Hepatocyte (in vitro differentiated cells): Measurements from ENCODE around the gene ADGRA1. TPM values are rescaled to one million over a fixed set of nuclear protein-coding genes. Genes with fewer than 3 reads are reported as not detected.

Experiments
- DNase-seq: peaks from one replicate; pipeline ENCODE4 v3.0.0-alpha.2; 2016; ENCODE audit warnings: low spot score
- H2AFZ ChIP-seq: fragments of 200-600 bp; sonication (generic); 2 replicates; pipeline ENCODE4 v1.6.0; 2016; ENCODE audit warnings: antibody characterized with exemption, mild to moderate bottlenecking
- H3K27ac ChIP-seq: fragments of 200-600 bp; sonication (generic); 2 replicates; pipeline ENCODE4 v1.5.1; 2016; ENCODE audit warnings: mild to moderate bottlenecking
- H3K27me3 ChIP-seq: fragments of 200-600 bp; sonication (generic); 2 replicates; pipeline ENCODE4 v1.6.1; 2016
- H3K36me3 ChIP-seq: fragments of 200-600 bp; sonication (generic); replicated peaks from 2 replicates; pipeline ENCODE4 v1.5.1; 2016; ENCODE audit warnings: low read depth; ENCODE audit not compliant: insufficient read depth
- H3K4me1 ChIP-seq: fragments of 200-600 bp; sonication (generic); 2 replicates; pipeline ENCODE4 v1.5.1; 2016; ENCODE audit warnings: mild to moderate bottlenecking, moderate library complexity; ENCODE audit not compliant: insufficient read depth
- H3K4me2 ChIP-seq: fragments of 200-600 bp; sonication (generic); 2 replicates; pipeline ENCODE4 v1.6.0; 2016
- H3K4me3 ChIP-seq: fragments of 200-600 bp; sonication (generic); 2 replicates; pipeline ENCODE4 v1.5.1; 2016; ENCODE audit warnings: mild to moderate bottlenecking
- H3K79me2 ChIP-seq: fragments of 200-600 bp; sonication (generic); 2 replicates; pipeline ENCODE4 v1.6.0; 2017; ENCODE audit warnings: mild to moderate bottlenecking
- H3K9me2 ChIP-seq: fragments of 200-600 bp; sonication (generic); replicated peaks from 2 replicates; pipeline ENCODE4 v1.6.0; 2017; ENCODE audit warnings: mild to moderate bottlenecking; ENCODE audit not compliant: insufficient read depth
- H3K9me3 ChIP-seq: fragments of 200-600 bp; sonication (generic); 2 replicates; pipeline ENCODE4 v1.5.1; 2016; ENCODE audit warnings: low read depth, mild to moderate bottlenecking
- H4K20me1 ChIP-seq: fragments of 200-600 bp; sonication (generic); 2 replicates; pipeline ENCODE4 v1.6.0; 2016; ENCODE audit warnings: mild to moderate bottlenecking; ENCODE audit not compliant: insufficient read depth, poor library complexity, severe bottlenecking
- EZH2 ChIP-seq: fragments of 200-600 bp; sonication (generic); IDR thresholded peaks from 2 replicates; pipeline ENCODE4 v1.6.1; 2016; ENCODE audit warnings: antibody characterized with exemption, mild to moderate bottlenecking, borderline replicate concordance
- EZH2phosphoT487 ChIP-seq: fragments of 200-600 bp; sonication (generic); IDR thresholded peaks from one replicate; pipeline ENCODE4 v1.6.1; 2018; ENCODE audit warnings: antibody characterized with exemption, mild to moderate bottlenecking, low read depth, moderate library complexity; ENCODE audit not compliant: unreplicated experiment, severe bottlenecking
- WGBS: methylation state at CpG from one replicate; pipeline ENCODE4 v1.1.6; 2016; ENCODE audit warnings: low lambda C conversion rate; ENCODE audit errors: missing lambda C conversion rate; 5-methylcytosine and 5-hydroxymethylcytosine counted together
- polyA plus RNA-seq: library from polyadenylated mRNA; unstranded; fragments of >200 nt; fragmentation: Nextera tagmentation; extraction: Ambion mirVana; gene quantifications from 2 replicates; pipeline ENCODE4 v1.2.1, GENCODE V29; 2016
- total RNA-seq: library from RNA; depleted of rRNA; stranded (reverse); fragments of >200 nt; gene quantifications from 2 replicates; pipeline ENCODE4 v1.2.3, GENCODE V29; 2014
- TF ChIP-seq, protein P1 (sequence below): fragments of 200-600 bp; sonication (generic); IDR thresholded peaks from 2 replicates; pipeline ENCODE4 v1.5.1; 2016; ENCODE audit warnings: antibody characterized with exemption, mild to moderate bottlenecking; ENCODE audit not compliant: poor library complexity

ADGRA1 gene
- total and polyA plus RNA-seq, 2 experiments from 2014 or later: 0.47 TPM; not detected in 1

DNA sequence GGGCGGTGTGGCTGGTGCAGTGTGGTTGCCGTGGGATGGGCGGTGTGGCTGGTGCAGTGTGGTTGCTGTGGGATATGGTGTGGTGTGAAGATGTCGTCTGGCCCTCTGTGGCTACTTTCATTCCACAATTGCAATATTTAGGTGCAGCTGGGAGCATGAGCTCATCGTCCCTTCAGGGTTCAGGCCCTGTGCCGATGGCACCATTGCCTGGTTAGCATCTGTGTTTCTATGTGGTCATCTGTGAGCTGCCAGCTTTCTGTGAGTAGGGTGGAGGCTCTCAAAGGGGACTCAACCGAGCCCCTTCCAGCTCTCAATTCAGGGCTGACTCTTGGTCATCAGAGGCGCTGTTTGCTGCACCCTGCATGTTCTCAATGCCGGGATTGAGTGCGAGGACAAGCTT, 3.6 kb downstream of the ADGRA1 start:
- Histone ChIP-seq H3K9me3 (no peaks in the 10 kb centered on the region), H3K36me3 (no peaks in the 10 kb centered on the region), H3K4me1 (no peaks in the 10 kb centered on the region), H4K20me1 (no peaks in the 10 kb centered on the region), H3K4me2 (no peak overlapping the region), H3K27me3 (peaks cover 42% of the 10 kb centered on the region), H3K9me2 (no peaks in the 10 kb centered on the region), H3K27ac (no peak overlapping the region), H2AFZ (no peak overlapping the region), H3K79me2 (no peaks in the 10 kb centered on the region), H3K4me3 (no peak overlapping the region)
- TF ChIP-seq, protein P1, sequence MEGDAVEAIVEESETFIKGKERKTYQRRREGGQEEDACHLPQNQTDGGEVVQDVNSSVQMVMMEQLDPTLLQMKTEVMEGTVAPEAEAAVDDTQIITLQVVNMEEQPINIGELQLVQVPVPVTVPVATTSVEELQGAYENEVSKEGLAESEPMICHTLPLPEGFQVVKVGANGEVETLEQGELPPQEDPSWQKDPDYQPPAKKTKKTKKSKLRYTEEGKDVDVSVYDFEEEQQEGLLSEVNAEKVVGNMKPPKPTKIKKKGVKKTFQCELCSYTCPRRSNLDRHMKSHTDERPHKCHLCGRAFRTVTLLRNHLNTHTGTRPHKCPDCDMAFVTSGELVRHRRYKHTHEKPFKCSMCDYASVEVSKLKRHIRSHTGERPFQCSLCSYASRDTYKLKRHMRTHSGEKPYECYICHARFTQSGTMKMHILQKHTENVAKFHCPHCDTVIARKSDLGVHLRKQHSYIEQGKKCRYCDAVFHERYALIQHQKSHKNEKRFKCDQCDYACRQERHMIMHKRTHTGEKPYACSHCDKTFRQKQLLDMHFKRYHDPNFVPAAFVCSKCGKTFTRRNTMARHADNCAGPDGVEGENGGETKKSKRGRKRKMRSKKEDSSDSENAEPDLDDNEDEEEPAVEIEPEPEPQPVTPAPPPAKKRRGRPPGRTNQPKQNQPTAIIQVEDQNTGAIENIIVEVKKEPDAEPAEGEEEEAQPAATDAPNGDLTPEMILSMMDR: no peak
- TF ChIP-seq EZH2phosphoT487: no peak
- no peak for TF ChIP-seq EZH2
- no peak for DNase-seq
- 88% methylated on average over 10 of the region's 10 CpGs for WGBS

DNA sequence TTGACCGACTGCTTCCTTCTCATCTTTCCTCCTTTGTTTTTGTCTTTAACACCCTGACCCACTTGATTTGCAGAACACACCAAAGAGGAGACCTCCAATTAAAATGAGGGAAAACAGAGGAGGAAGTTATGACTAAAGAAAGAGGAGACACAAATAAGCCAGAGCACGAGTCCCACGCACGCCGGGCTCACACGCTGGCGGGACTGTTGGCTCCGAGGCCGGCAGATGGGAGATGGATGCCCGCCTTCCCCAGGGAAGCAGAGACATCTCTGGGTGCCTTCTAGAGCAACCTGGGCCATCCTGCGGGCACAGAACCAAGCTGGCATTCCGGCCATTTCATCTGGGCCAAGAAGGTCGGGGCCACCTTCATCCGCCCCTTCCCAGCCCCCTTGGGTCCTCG, 5.6 kb downstream of the ADGRA1 start:
- Histone ChIP-seq H3K4me1 (no peaks in the 10 kb centered on the region), H3K4me2 (no peak overlapping the region), H3K79me2 (no peaks in the 10 kb centered on the region), H3K4me3 (no peak overlapping the region), H3K27me3 (peaks cover 24% of the 10 kb centered on the region), H3K27ac (no peak overlapping the region), H4K20me1 (no peaks in the 10 kb centered on the region), H2AFZ (no peak overlapping the region), H3K9me3 (no peaks in the 10 kb centered on the region), H3K9me2 (no peaks in the 10 kb centered on the region), H3K36me3 (no peaks in the 10 kb centered on the region)
- DNase-seq: no peak
- WGBS: 91% methylated on average over 15 of the region's 15 CpGs
- TF ChIP-seq EZH2: no peak
- TF ChIP-seq, protein P1: no peak
- no peak for TF ChIP-seq EZH2phosphoT487

DNA sequence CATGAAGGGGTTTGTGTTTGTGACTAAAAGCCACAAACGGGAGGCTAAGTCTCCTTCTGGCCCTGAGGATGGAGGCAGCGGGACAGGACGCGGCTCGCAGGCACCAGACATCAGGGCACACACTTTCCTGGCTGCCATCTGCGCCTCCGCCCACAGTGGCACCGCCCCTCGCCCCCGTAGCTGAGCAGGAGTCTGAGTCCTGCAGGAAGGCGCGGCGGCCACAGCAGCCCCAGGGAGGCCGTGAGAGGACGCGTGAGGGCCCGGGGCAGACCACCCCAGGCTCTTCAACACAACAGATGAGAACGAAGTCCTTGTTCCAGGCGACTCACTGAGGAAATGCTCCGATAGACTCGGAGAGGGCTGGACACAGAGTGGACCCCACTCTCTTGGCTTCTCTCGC, 6.6 kb downstream of the ADGRA1 start:
- H2AFZ ChIP-seq: no peak overlapping the region
- no peak overlapping the region for H3K27ac ChIP-seq
- H3K4me1 ChIP-seq: no peaks in the 10 kb centered on the region
- no peak overlapping the region for H3K4me2 ChIP-seq
- H3K9me3 ChIP-seq: no peaks in the 10 kb centered on the region
- H3K36me3 ChIP-seq: no peaks in the 10 kb centered on the region
- WGBS: 94% methylated on average over 18 of the region's 22 CpGs
- no peaks in the 10 kb centered on the region for H3K79me2 ChIP-seq
- DNase-seq: no peak
- H3K9me2 ChIP-seq: no peaks in the 10 kb centered on the region
- peaks cover 16% of the 10 kb centered on the region for H3K27me3 ChIP-seq
- no peak overlapping the region for H3K4me3 ChIP-seq
- TF ChIP-seq EZH2 (no peak), EZH2phosphoT487 (no peak)
- TF ChIP-seq, protein P1: no peak
- no peaks in the 10 kb centered on the region for H4K20me1 ChIP-seq

DNA sequence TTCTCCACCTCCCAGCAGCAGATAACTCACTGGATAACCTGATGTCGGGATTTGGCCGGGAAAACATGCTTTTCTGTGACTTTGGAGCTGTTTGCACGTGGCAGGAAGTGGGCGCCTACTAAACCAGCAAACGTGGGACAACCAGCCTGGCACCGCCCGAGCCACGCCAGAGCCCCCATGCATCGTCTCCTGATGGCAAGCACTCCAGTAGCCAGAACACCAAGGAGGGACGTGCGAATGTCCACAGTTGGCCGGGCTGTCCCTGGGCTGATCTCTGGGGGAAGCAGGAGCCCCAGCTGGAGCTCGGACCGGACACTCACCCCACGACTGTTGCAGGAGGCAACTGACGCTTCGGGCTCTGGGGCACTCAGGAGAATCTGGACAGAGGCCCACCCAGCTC, 7.1 kb downstream of the ADGRA1 start:
- Histone ChIP-seq H3K9me2 (no peaks in the 10 kb centered on the region), H3K9me3 (no peaks in the 10 kb centered on the region), H4K20me1 (no peaks in the 10 kb centered on the region), H3K79me2 (no peaks in the 10 kb centered on the region), H3K4me3 (no peak overlapping the region), H3K36me3 (no peaks in the 10 kb centered on the region), H3K4me1 (no peaks in the 10 kb centered on the region), H3K27ac (no peak overlapping the region), H2AFZ (no peak overlapping the region), H3K27me3 (peaks cover 10% of the 10 kb centered on the region), H3K4me2 (no peak overlapping the region)
- TF ChIP-seq EZH2phosphoT487 (no peak), EZH2 (no peak)
- TF ChIP-seq, protein P1: no peak
- WGBS: 88% methylated on average over 17 of the region's 17 CpGs
- DNase-seq: no peak
